PC-3 (cell line): ENCODE measurements around the gene GUF1.

Experiments
- CTCF ChIP-seq: fragments of 300-600 bp; sonication (generic); conservative IDR thresholded peaks from 2 replicates; pipeline ENCODE4 v1.5.1; 2017; ENCODE audit warnings: antibody characterized with exemption, low read depth, mild to moderate bottlenecking, low read length
- EZH2phosphoT487 ChIP-seq: fragments of 300-600 bp; sonication (generic); IDR thresholded peaks from 2 replicates; pipeline ENCODE4 v1.6.1; 2018; ENCODE audit warnings: mild to moderate bottlenecking, antibody characterized with exemption, low read length, borderline replicate concordance

- TF ChIP-seq CTCF: no peak
- no peak for TF ChIP-seq EZH2phosphoT487
Measured at GRCh38 chr4:44663539-44664263, 14.5 kb upstream of the GUF1 start.
